SHP77 (cell line): ENCODE results near the gene ACER2.

ENCODE experiments used
- DNase-seq, 2 experiments: peaks; one replicate each; lab custom pipeline; 2025; lab: John Stamatoyannopoulos, UW

Gene ACER2

GRCh38 chr9:19486803-19487202, 78.0 kb downstream of the ACER2 start:
- DNase-seq: no peak

- no peak for DNase-seq
These were observed 79.9 kb downstream of the ACER2 start for GRCh38 chr9:19488721-19489120.

GRCh38 chr9:19490269-19490668, 81.5 kb downstream of the ACER2 start:
- DNase-seq: no peak

- DNase-seq: no peak
These were observed 82.0 kb downstream of the ACER2 start for GRCh38 chr9:19490828-19491227.

- no peak for DNase-seq
These were observed 84.0 kb downstream of the ACER2 start for GRCh38 chr9:19492775-19493173.

- DNase-seq: peak in 1 of 2 experiments; percentile 29
These were observed 84.5 kb downstream of the ACER2 start for GRCh38 chr9:19493174-19493811.

GRCh38 chr9:19493876-19494275, 85.1 kb downstream of the ACER2 start:
- DNase-seq: no peak

GRCh38 chr9:19495186-19496028, 86.6 kb downstream of the ACER2 start:
- DNase-seq: no peak

- no peak for DNase-seq
These were observed 87.7 kb downstream of the ACER2 start for GRCh38 chr9:19496321-19497050.

GRCh38 chr9:19497276-19497675, 88.5 kb downstream of the ACER2 start:
- no peak for DNase-seq

GRCh38 chr9:19498015-19498414, 89.2 kb downstream of the ACER2 start:
- DNase-seq: no peak
